ENCODE results near the gene PLSCR3. TPM values are rescaled to one million over a fixed set of nuclear protein-coding genes. Genes with fewer than 3 reads are reported as not detected.

The PLSCR3 gene
- total and polyA plus RNA-seq, 10 donors = 31.3 to 63.2 (median 46.1) TPM

DNA sequence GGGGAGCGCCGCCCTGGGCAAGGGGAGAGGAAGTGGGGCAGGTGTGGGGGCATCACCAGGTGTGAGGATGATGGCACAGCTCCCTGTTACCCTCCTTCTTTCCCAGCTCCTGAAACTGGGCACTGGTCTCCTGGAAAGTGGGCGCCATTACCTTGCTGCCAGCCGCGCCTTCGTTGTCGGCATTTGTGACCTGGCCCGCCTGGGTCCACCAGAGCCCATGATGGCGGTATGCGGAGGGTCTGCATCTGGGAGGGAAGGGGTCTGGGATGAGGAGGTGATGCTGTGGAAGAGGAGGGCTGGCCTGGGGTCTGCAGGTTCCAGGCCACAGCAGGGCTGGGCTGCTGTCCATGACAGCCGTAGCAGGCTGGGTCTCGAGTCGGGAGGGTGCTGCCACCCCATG, 52.5 kb downstream of the PLSCR3 start:
- 91 to 100% (median 95%) methylated on average over 10 to 13 of the region's 13 CpGs for WGBS, 5 donors
- peak in 2 of 3 donors; percentile 33 to 53 for TF ChIP-seq POLR2AphosphoS5 (IDR thresholded peaks at IDR 0.05)
- TF ChIP-seq, protein P1, sequence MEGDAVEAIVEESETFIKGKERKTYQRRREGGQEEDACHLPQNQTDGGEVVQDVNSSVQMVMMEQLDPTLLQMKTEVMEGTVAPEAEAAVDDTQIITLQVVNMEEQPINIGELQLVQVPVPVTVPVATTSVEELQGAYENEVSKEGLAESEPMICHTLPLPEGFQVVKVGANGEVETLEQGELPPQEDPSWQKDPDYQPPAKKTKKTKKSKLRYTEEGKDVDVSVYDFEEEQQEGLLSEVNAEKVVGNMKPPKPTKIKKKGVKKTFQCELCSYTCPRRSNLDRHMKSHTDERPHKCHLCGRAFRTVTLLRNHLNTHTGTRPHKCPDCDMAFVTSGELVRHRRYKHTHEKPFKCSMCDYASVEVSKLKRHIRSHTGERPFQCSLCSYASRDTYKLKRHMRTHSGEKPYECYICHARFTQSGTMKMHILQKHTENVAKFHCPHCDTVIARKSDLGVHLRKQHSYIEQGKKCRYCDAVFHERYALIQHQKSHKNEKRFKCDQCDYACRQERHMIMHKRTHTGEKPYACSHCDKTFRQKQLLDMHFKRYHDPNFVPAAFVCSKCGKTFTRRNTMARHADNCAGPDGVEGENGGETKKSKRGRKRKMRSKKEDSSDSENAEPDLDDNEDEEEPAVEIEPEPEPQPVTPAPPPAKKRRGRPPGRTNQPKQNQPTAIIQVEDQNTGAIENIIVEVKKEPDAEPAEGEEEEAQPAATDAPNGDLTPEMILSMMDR (IDR thresholded peaks at IDR 0.05 in 8 of 11, conservative IDR thresholded peaks at IDR 0.05 in 3 of 11) = no peak
- H3K4me1 ChIP-seq = peaks cover 11 to 51% (median 27%) of the 10 kb centered on the region in 6 donors
- DNase-seq = no peak
- intact Hi-C loops (cut with DNase I; ENCODE audit: low total_unique reads) = loop anchor here (10.0 kb wide), 2 partner anchors 47 to 233 kb away; partner anchors contain the start of genes CD68 and YBX2
- no peaks in the 10 kb centered on the region for H3K9me3 ChIP-seq
- H3K27me3 ChIP-seq (replicated peaks in 1 of 7) = peaks cover 0 to 20% (median 0%) of the 10 kb centered on the region in 7 donors
- H3K4me3 ChIP-seq = no peak overlapping the region
- peaks cover 0 to 91% (median 60%) of the 10 kb centered on the region in 6 donors for H3K36me3 ChIP-seq
- no peak overlapping the region for H3K27ac ChIP-seq

DNA sequence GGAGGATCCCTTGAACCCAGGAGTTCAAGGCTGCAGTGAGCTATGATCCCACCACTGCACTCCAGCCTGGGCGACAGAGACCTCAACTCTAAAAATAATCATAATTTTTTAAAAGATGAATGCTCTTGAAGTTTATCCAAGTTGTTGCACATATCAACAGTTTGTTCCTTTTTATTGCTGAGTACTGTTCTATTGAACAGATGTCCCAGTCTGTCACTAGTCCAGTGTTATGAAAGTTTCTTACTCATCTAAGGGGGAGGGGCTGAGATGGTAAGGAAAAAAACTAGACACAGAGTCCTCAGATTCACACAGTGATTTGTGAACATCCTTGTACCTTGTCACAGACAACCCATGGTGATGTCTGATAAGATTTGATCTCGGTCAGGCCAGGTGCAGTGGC, 54.1 kb downstream of the PLSCR3 start:
- peaks cover 0 to 74% (median 47%) of the 10 kb centered on the region in 6 donors for H3K36me3 ChIP-seq
- H3K27ac ChIP-seq = no peak overlapping the region
- H3K9me3 ChIP-seq = no peaks in the 10 kb centered on the region
- H3K27me3 ChIP-seq (replicated peaks in 1 of 7) = peaks cover 0 to 20% (median 0%) of the 10 kb centered on the region in 7 donors
- intact Hi-C loops (cut with DNase I; ENCODE audit: low total_unique reads) = loop anchor here (10.0 kb wide), 2 partner anchors 45 to 235 kb away; partner anchors contain the start of genes CD68 and YBX2
- TF ChIP-seq, protein P1 (IDR thresholded peaks at IDR 0.05 in 8 of 11, conservative IDR thresholded peaks at IDR 0.05 in 3 of 11) = no peak
- TF ChIP-seq POLR2AphosphoS5 (IDR thresholded peaks at IDR 0.05) (no peak), POLR2A (IDR thresholded peaks at IDR 0.05) (no peak)
- no peak for DNase-seq
- H3K4me3 ChIP-seq = no peak overlapping the region
- WGBS, 5 donors = 78 to 87% (median 84%) methylated on average over 2 of the region's 2 CpGs
- peaks cover 11 to 65% (median 38%) of the 10 kb centered on the region in 6 donors for H3K4me1 ChIP-seq

Other genes with a start within 250 kb of the PLSCR3 start
Only the 30 nearest of the 38 such genes appear.
- 100 to 1,000 TPM; 402 to 903 (median 548) TPM for gene ACADVL, start 174.6 kb downstream of the PLSCR3 start, total RNA-seq
- 100 to 1,000 TPM; 320 to 963 (median 710) TPM for gene ACADVL, start 174.6 kb downstream of the PLSCR3 start, polyA plus RNA-seq
- gene DVL2, start 160.0 kb downstream of the PLSCR3 start, total RNA-seq = 10 to 100 TPM; 36.9 to 48.0 (median 39.2) TPM
- gene DVL2, start 160.0 kb downstream of the PLSCR3 start, polyA plus RNA-seq = 10 to 100 TPM in 2 of 3 donors, 1 to 10 TPM in 1; 9.8 to 29.2 (median 11.7) TPM
- 10 to 100 TPM; 33.1 to 47.6 (median 38.8) TPM for gene PHF23, start 155.1 kb downstream of the PLSCR3 start, total RNA-seq
- 10 to 100 TPM; 27.4 to 50.4 (median 33.2) TPM for gene PHF23, start 155.1 kb downstream of the PLSCR3 start, polyA plus RNA-seq
- gene GABARAP, start 152.1 kb downstream of the PLSCR3 start, total RNA-seq = 100 to 1,000 TPM; 222 to 519 (median 438) TPM
- gene GABARAP, start 152.1 kb downstream of the PLSCR3 start, polyA plus RNA-seq = 100 to 1,000 TPM; 755 to 855 (median 822) TPM
- 100 to 1,000 TPM in 4 of 7 donors, 10 to 100 TPM in 3; 83.1 to 133 (median 119) TPM for gene CTDNEP1, start 142.8 kb downstream of the PLSCR3 start, total RNA-seq
- 100 to 1,000 TPM in 1 of 3 donors, 10 to 100 TPM in 2; 69.3 to 104 (median 86.1) TPM for gene CTDNEP1, start 142.8 kb downstream of the PLSCR3 start, polyA plus RNA-seq
- gene ELP5, start 142.3 kb downstream of the PLSCR3 start, total RNA-seq = 10 to 100 TPM; 22.1 to 40.3 (median 36.3) TPM
- 10 to 100 TPM; 36.2 to 40.2 (median 37.2) TPM for gene ELP5, start 142.3 kb downstream of the PLSCR3 start, polyA plus RNA-seq
- gene CLDN7, start 132.0 kb downstream of the PLSCR3 start, total RNA-seq = 1 to 10 TPM in 6 of 7 donors, under 1 TPM in 1; 0.74 to 6.6 (median 2.4) TPM
- gene CLDN7, start 132.0 kb downstream of the PLSCR3 start, polyA plus RNA-seq = 1 to 10 TPM; 2.9 to 6.0 (median 4.3) TPM
- gene SLC2A4, start 112.8 kb downstream of the PLSCR3 start, total RNA-seq = 1 to 10 TPM in 1 of 7 donors, under 1 TPM in 6; 0.39 to 1.6 (median 0.51) TPM
- under 1 TPM; 0.07 to 0.56 (median 0.29) TPM for gene SLC2A4, start 112.8 kb downstream of the PLSCR3 start, polyA plus RNA-seq
- under 1 TPM in 3 of 7 donors, not detected in 4; 0.11 to 0.40 (median 0.19) TPM for gene YBX2, start 99.9 kb downstream of the PLSCR3 start, total RNA-seq
- gene YBX2, start 99.9 kb downstream of the PLSCR3 start, polyA plus RNA-seq = under 1 TPM; 0.09 to 0.22 (median 0.12) TPM
- gene EIF5A, start 86.9 kb downstream of the PLSCR3 start, total RNA-seq = 100 to 1,000 TPM; 117 to 326 (median 244) TPM
- 100 to 1,000 TPM; 310 to 426 (median 376) TPM for gene EIF5A, start 86.9 kb downstream of the PLSCR3 start, polyA plus RNA-seq
- gene GPS2, start 79.2 kb downstream of the PLSCR3 start, total RNA-seq = 100 to 1,000 TPM in 2 of 7 donors, 10 to 100 TPM in 5; 54.1 to 123 (median 65.4) TPM
- 10 to 100 TPM; 56.6 to 73.2 (median 70.9) TPM for gene GPS2, start 79.2 kb downstream of the PLSCR3 start, polyA plus RNA-seq
- gene NEURL4, start 65.2 kb downstream of the PLSCR3 start, total RNA-seq = 10 to 100 TPM; 16.5 to 53.9 (median 44.3) TPM
- 10 to 100 TPM; 17.6 to 48.6 (median 36.3) TPM for gene NEURL4, start 65.2 kb downstream of the PLSCR3 start, polyA plus RNA-seq
- gene ACAP1, start 58.0 kb downstream of the PLSCR3 start, total RNA-seq = 100 to 1,000 TPM; 118 to 312 (median 208) TPM
- 100 to 1,000 TPM; 126 to 266 (median 245) TPM for gene ACAP1, start 58.0 kb downstream of the PLSCR3 start, polyA plus RNA-seq
- gene KCTD11, start 42.4 kb downstream of the PLSCR3 start, total RNA-seq = 10 to 100 TPM in 1 of 7 donors, 1 to 10 TPM in 6; 7.7 to 10.0 (median 9.1) TPM
- gene KCTD11, start 42.4 kb downstream of the PLSCR3 start, polyA plus RNA-seq = 10 to 100 TPM in 1 of 3 donors, 1 to 10 TPM in 2; 5.4 to 12.0 (median 6.0) TPM
- not detected for gene TMEM95, start 39.4 kb downstream of the PLSCR3 start, total RNA-seq
- gene TMEM95, start 39.4 kb downstream of the PLSCR3 start, polyA plus RNA-seq = not detected
- gene TNK1, start 13.4 kb downstream of the PLSCR3 start, total RNA-seq = 10 to 100 TPM in 1 of 7 donors, 1 to 10 TPM in 6; 4.2 to 16.2 (median 6.4) TPM
- 1 to 10 TPM; 6.6 to 8.7 (median 8.3) TPM for gene TNK1, start 13.4 kb downstream of the PLSCR3 start, polyA plus RNA-seq
- gene TMEM256, start 9.6 kb upstream of the PLSCR3 start, total RNA-seq = 10 to 100 TPM; 39.1 to 82.5 (median 50.3) TPM
- 100 to 1,000 TPM; 175 to 193 (median 179) TPM for gene TMEM256, start 9.6 kb upstream of the PLSCR3 start, polyA plus RNA-seq
- gene NLGN2, start 13.3 kb upstream of the PLSCR3 start, total RNA-seq = 10 to 100 TPM in 6 of 7 donors, 1 to 10 TPM in 1; 8.7 to 23.0 (median 13.0) TPM
- 1 to 10 TPM; 2.2 to 6.5 (median 4.3) TPM for gene NLGN2, start 13.3 kb upstream of the PLSCR3 start, polyA plus RNA-seq
- gene SPEM1, start 25.8 kb upstream of the PLSCR3 start, total RNA-seq = not detected
- gene SPEM1, start 25.8 kb upstream of the PLSCR3 start, polyA plus RNA-seq = not detected
- not detected for gene SPEM2, start 31.1 kb upstream of the PLSCR3 start, total RNA-seq
- not detected for gene SPEM2, start 31.1 kb upstream of the PLSCR3 start, polyA plus RNA-seq
- not detected for gene SPEM3, start 34.3 kb upstream of the PLSCR3 start, total RNA-seq
- gene SPEM3, start 34.3 kb upstream of the PLSCR3 start, polyA plus RNA-seq = not detected
- gene TMEM102, start 40.9 kb upstream of the PLSCR3 start, total RNA-seq = 10 to 100 TPM in 5 of 7 donors, 1 to 10 TPM in 2; 7.1 to 17.4 (median 10.9) TPM
- 1 to 10 TPM; 4.7 to 9.8 (median 7.8) TPM for gene TMEM102, start 40.9 kb upstream of the PLSCR3 start, polyA plus RNA-seq
- gene FGF11, start 45.0 kb upstream of the PLSCR3 start, total RNA-seq = 1 to 10 TPM; 1.0 to 5.5 (median 3.2) TPM
- gene FGF11, start 45.0 kb upstream of the PLSCR3 start, polyA plus RNA-seq = 1 to 10 TPM; 1.5 to 3.5 (median 2.0) TPM
- 10 to 100 TPM in 5 of 7 donors, 1 to 10 TPM in 2; 7.3 to 12.9 (median 11.4) TPM for gene CHRNB1, start 50.5 kb upstream of the PLSCR3 start, total RNA-seq
- 10 to 100 TPM in 2 of 3 donors, 1 to 10 TPM in 1; 7.3 to 12.4 (median 11.1) TPM for gene CHRNB1, start 50.5 kb upstream of the PLSCR3 start, polyA plus RNA-seq
- gene ZBTB4, start 85.1 kb upstream of the PLSCR3 start, total RNA-seq = 10 to 100 TPM; 38.7 to 68.8 (median 46.5) TPM
- gene ZBTB4, start 85.1 kb upstream of the PLSCR3 start, polyA plus RNA-seq = 10 to 100 TPM; 10.5 to 23.7 (median 12.3) TPM
- not detected for gene SLC35G6, start 86.9 kb upstream of the PLSCR3 start, total RNA-seq
- gene SLC35G6, start 86.9 kb upstream of the PLSCR3 start, polyA plus RNA-seq = under 1 TPM in 1 of 3 donors, not detected in 2; 0.13 TPM
- gene POLR2A, start 89.8 kb upstream of the PLSCR3 start, total RNA-seq = 100 to 1,000 TPM; 108 to 196 (median 173) TPM
- gene POLR2A, start 89.8 kb upstream of the PLSCR3 start, polyA plus RNA-seq = 10 to 100 TPM in 1 of 3 donors, 1 to 10 TPM in 2; 8.2 to 26.0 (median 8.8) TPM
- 10 to 100 TPM; 37.4 to 64.6 (median 60.5) TPM for gene TNFSF12, start 154.5 kb upstream of the PLSCR3 start, total RNA-seq
- 10 to 100 TPM; 46.5 to 65.0 (median 49.3) TPM for gene TNFSF12, start 154.5 kb upstream of the PLSCR3 start, polyA plus RNA-seq
- 10 to 100 TPM; 14.5 to 54.0 (median 31.6) TPM for gene TNFSF13, start 164.2 kb upstream of the PLSCR3 start, total RNA-seq
- 10 to 100 TPM; 19.9 to 23.4 (median 20.5) TPM for gene TNFSF13, start 164.2 kb upstream of the PLSCR3 start, polyA plus RNA-seq
- 10 to 100 TPM; 36.3 to 71.7 (median 42.9) TPM for gene SENP3, start 167.4 kb upstream of the PLSCR3 start, total RNA-seq
- 10 to 100 TPM; 43.1 to 52.7 (median 45.6) TPM for gene SENP3, start 167.4 kb upstream of the PLSCR3 start, polyA plus RNA-seq